ENCODE data around the gene TEP1. TPM values are rescaled to one million over a fixed set of nuclear protein-coding genes. Genes with fewer than 3 reads are reported as not detected.

TEP1 gene
- total and polyA plus RNA-seq, 2 of the 8 experiments (the other 6 are each of a cell fraction or from before 2014, with no cell fraction given) = 6.9 to 10.7 TPM

GRCh38 chr14:20436363-20436755 is 23.1 kb upstream of the TEP1 start:
- no peak overlapping the region for H3K18ac ChIP-seq (ENCODE audit: extremely low read depth, low read length)
- no peak for DNase-seq (ENCODE audit: low read depth in 1 of 2, low spot score in 2 of 2)
- TF ChIP-seq HDAC6 (IDR thresholded peaks at IDR 0.05; ENCODE audit: low read depth, low read length) (no peak), SP1 (IDR thresholded peaks at IDR 0.05; ENCODE audit: low read depth, low read length) (peak; percentile 22; the same call in 1 of the 2 replicates)
- no peaks in the 10 kb centered on the region for H4K20me1 ChIP-seq (replicated peaks in 1 of 2; ENCODE audit: control insufficient read depth in 1 of 2, insufficient read depth in 2 of 2, low read length in 2 of 2)
- H3K27me3 ChIP-seq (replicated peaks in 1 of 4; ENCODE audit: control insufficient read depth in 3 of 4, extremely low read depth in 1 of 4, insufficient read depth in 3 of 4, low read length in 3 of 4) = peaks cover 0 to 20% (median 14%) of the 10 kb centered on the region in 4 experiments; a peak in 5 of 7 replicates
- no peaks in the 10 kb centered on the region for H3K36me3 ChIP-seq (ENCODE audit: control insufficient read depth in 2 of 4, insufficient read depth in 4 of 4, low read length in 3 of 4)
- ChIA-PET CTCF (ENCODE audit: partially characterized antibody) (interaction anchor here (0.5 to 3.2 kb wide), 4 partner anchors 19 to 37 kb away, joined by 3 to 17 read pairs (median 4); no protein-coding TSS in a partner anchor), POLR2A (ENCODE audit: partially characterized antibody) (interaction anchor here (0.8 to 6.0 kb wide), 4 partner anchors 11 to 33 kb away, joined by 3 to 54 read pairs (median 20); partner anchors contain the start of genes APEX1, OSGEP and PNP)
- no peak overlapping the region for H3K4me3 ChIP-seq (ENCODE audit: extremely low read depth in 1 of 4, insufficient read depth in 2 of 4, low read depth in 3 of 4, low read length in 4 of 4)
- 90% methylated on average over 4 of the region's 4 CpGs; no CpG with 5 or more reads in 1 of the 2 experiments for WGBS, 2 experiments (ENCODE audit: extremely low coverage in 1 of 2, insufficient coverage in 1 of 2, insufficient read length in 1 of 2, insufficient replicate concordance in 2 of 2, low coverage in 1 of 2, low lambda C conversion rate in 2 of 2, missing lambda C conversion rate in 1 of 2)
- H3K23ac ChIP-seq (ENCODE audit: insufficient read length) = no peak overlapping the region
- no peak overlapping the region for H2BK15ac ChIP-seq (ENCODE audit: low read length)
- H3K9me3 ChIP-seq (ENCODE audit: insufficient read depth in 2 of 2, low read depth in 1 of 2, low read length in 1 of 2) = no peaks in the 10 kb centered on the region
- no peak overlapping the region for H3K9ac ChIP-seq (replicated peaks in 1 of 4; ENCODE audit: extremely low read depth in 1 of 4, low read depth in 3 of 4, low read length in 3 of 4)
- H3K27ac ChIP-seq (ENCODE audit: low read depth, low read length) = no peak overlapping the region
- H3K23me2 ChIP-seq (ENCODE audit: low read depth, low read length) = no peaks in the 10 kb centered on the region
- H3K79me2 ChIP-seq (ENCODE audit: control insufficient read depth in 1 of 2, insufficient read depth in 2 of 2, low read length in 2 of 2) = no peaks in the 10 kb centered on the region
- peak overlapping the region; percentile 69 for H3K4ac ChIP-seq (replicated peaks; ENCODE audit: insufficient read length, low read depth, low read length)
- no peak overlapping the region for H3K56ac ChIP-seq (replicated peaks; ENCODE audit: insufficient read length, low read depth, low read length)
- no peak overlapping the region for H2BK120ac ChIP-seq (replicated peaks; ENCODE audit: low read depth, low read length)
- no peaks in the 10 kb centered on the region for H3K79me1 ChIP-seq (ENCODE audit: low read depth, low read length)
- H2BK20ac ChIP-seq (ENCODE audit: low read length) = no peak overlapping the region
- no peak overlapping the region for H4K5ac ChIP-seq (ENCODE audit: insufficient read length, low read depth, low read length)
- no peak overlapping the region for H2AFZ ChIP-seq (ENCODE audit: low read length)
- no peak overlapping the region for H3K14ac ChIP-seq (ENCODE audit: insufficient read length)
- H3K4me2 ChIP-seq (ENCODE audit: insufficient read depth in 1 of 2, low read depth in 2 of 2, low read length in 2 of 2) = no peak overlapping the region; a peak in 1 of 4 replicates
- FAIRE-seq = no peak
- H2AK5ac ChIP-seq (ENCODE audit: low read depth, low read length) = no peak overlapping the region
- H2BK12ac ChIP-seq (ENCODE audit: low read depth, low read length) = no peak overlapping the region
- H4K8ac ChIP-seq (ENCODE audit: extremely low read depth, insufficient read depth, low read length) = no peak overlapping the region
- H3K4me1 ChIP-seq (replicated peaks in 1 of 4; ENCODE audit: control insufficient read depth in 3 of 4, insufficient read depth in 4 of 4, low read length in 3 of 4) = peaks cover 4 to 10% (median 9%) of the 10 kb centered on the region in 4 experiments; a peak in 6 of 7 replicates
- no peak overlapping the region for H2BK5ac ChIP-seq (ENCODE audit: low read depth, low read length)
- H4K91ac ChIP-seq (replicated peaks; ENCODE audit: insufficient read length, low read length) = no peak overlapping the region
